SK-N-SH (cell line): Measurements from ENCODE around the gene CASKIN1. TPM values are rescaled to one million over a fixed set of nuclear protein-coding genes. Genes with fewer than 3 reads are reported as not detected.

Source experiments
- CTCF ChIA-PET: fragments of 300-600, 350-600 bp; formaldehyde crosslinking; extraction: SDS; loops from one replicate; lab custom pipeline; 2021; lab: Yijun Ruan, JAX
- POLR2A ChIA-PET: fragments of 350-600 bp; sonication (Branson Sonifier 250); formaldehyde crosslinking; extraction: SDS; loops from one replicate; lab custom pipeline; 2020; ENCODE audit warnings: antibody characterized with exemption, inconsistent platforms; lab: Yijun Ruan, JAX
- DNase-seq: peaks from one replicate; pipeline ENCODE4 v3.0.0; 2012
- H2AFZ ChIP-seq: fragments of 200-600 bp; sonication (generic); 2 replicates; pipeline ENCODE4 v1.8.1; 2016; ENCODE audit warnings: antibody characterized with exemption, mild to moderate bottlenecking, low read depth
- H3F3A ChIP-seq: fragments of 200-600 bp; sonication (generic); replicated peaks from 2 replicates; pipeline ENCODE3; 2016; ENCODE audit warnings: antibody characterized with exemption, mild to moderate bottlenecking; ENCODE audit not compliant: insufficient read depth
- H3K27ac ChIP-seq, 2 experiments: fragments of 200-500 bp in 1 of 2; fragments of 200-600 bp in 1 of 2; sonication (Bioruptor generic) in 1 of 2; sonication (generic), shearing (Covaris generic) in 1 of 2; 2 replicates each; pipeline versions ENCODE4 v1.5.1 to v1.6.1; 2014 to 2016; ENCODE audit warnings: low read depth in 2 of 2, inconsistent platforms in 1 of 2, low read length in 1 of 2, mild to moderate bottlenecking in 1 of 2, mixed read lengths in 1 of 2
- H3K27me3 ChIP-seq: fragments of 200-600 bp; sonication (generic), shearing (Covaris generic); 2 replicates; pipeline ENCODE4 v1.6.1; 2016; ENCODE audit warnings: mixed run types; ENCODE audit not compliant: insufficient read depth
- H3K36me3 ChIP-seq, 2 experiments: fragments of 200-500 bp in 1 of 2; fragments of 200-600 bp in 1 of 2; sonication (Bioruptor generic) in 1 of 2; sonication (generic) in 1 of 2; replicated peaks in 1 of 2; 2 replicates each; pipeline versions ENCODE3 to v1.5.1; 2014 to 2016; ENCODE audit warnings: low read length in 1 of 2, mild to moderate bottlenecking in 1 of 2; ENCODE audit not compliant: insufficient read depth in 2 of 2, control insufficient read depth in 1 of 2
- H3K4me1 ChIP-seq, 2 experiments: fragments of 200-500 bp in 1 of 2; fragments of 200-600 bp in 1 of 2; sonication (Bioruptor generic) in 1 of 2; sonication (generic), shearing (Covaris generic) in 1 of 2; 2 replicates each; pipeline versions ENCODE4 v1.5.1 to v1.6.1; 2014 to 2016; ENCODE audit warnings: low read depth in 1 of 2, low read length in 1 of 2, mixed run types in 1 of 2; ENCODE audit not compliant: insufficient read depth in 2 of 2, control insufficient read depth in 1 of 2
- H3K4me2 ChIP-seq: fragments of 200-600 bp; sonication (generic), shearing (Covaris generic); 2 replicates; pipeline ENCODE4 v1.6.1; 2017; ENCODE audit warnings: mixed run types
- H3K4me3 ChIP-seq, 2 experiments: fragments of 200-500 bp in 1 of 2; fragments of 200-600 bp in 1 of 2; sonication (Bioruptor generic) in 1 of 2; sonication (generic), shearing (Covaris generic) in 1 of 2; 2 replicates each; pipeline versions ENCODE4 v1.5.1 to v1.8.1; 2014 to 2016; ENCODE audit warnings: low read depth in 2 of 2, inconsistent platforms in 1 of 2, low read length in 1 of 2, mild to moderate bottlenecking in 1 of 2, mixed read lengths in 1 of 2, moderate library complexity in 1 of 2
- H3K79me2 ChIP-seq: fragments of 200-600 bp; sonication (generic); 2 replicates; pipeline ENCODE4 v1.8.1; 2017; ENCODE audit warnings: mild to moderate bottlenecking; ENCODE audit not compliant: insufficient read depth
- H3K9ac ChIP-seq: fragments of 200-600 bp; sonication (generic); 2 replicates; pipeline ENCODE4 v1.6.1; 2017; ENCODE audit warnings: mixed run types
- H3K9me2 ChIP-seq: fragments of 200-600 bp; sonication (generic); 2 replicates; pipeline ENCODE4 v1.6.1; 2017; ENCODE audit warnings: mixed run types
- H3K9me3 ChIP-seq: fragments of 200-600 bp; sonication (generic); 2 replicates; pipeline ENCODE4 v1.6.1; 2017; ENCODE audit warnings: mixed run types, mild to moderate bottlenecking, moderate library complexity
- H4K20me1 ChIP-seq: fragments of 200-600 bp; sonication (generic); 2 replicates; pipeline ENCODE4 v1.6.1; 2017; ENCODE audit warnings: mild to moderate bottlenecking, mixed run types; ENCODE audit not compliant: insufficient read depth
- EZH2phosphoT487 ChIP-seq: fragments of 200-600 bp; sonication (generic); IDR thresholded peaks from 2 replicates; pipeline ENCODE4 v1.6.1; 2017; ENCODE audit warnings: low read depth, mixed run types, mild to moderate bottlenecking, antibody characterized with exemption, moderate library complexity, borderline replicate concordance
- JUND ChIP-seq: IDR thresholded peaks from 2 replicates; pipeline ENCODE4 v1.4.0; 2012
- MEF2A ChIP-seq: IDR thresholded peaks from 2 replicates; pipeline ENCODE4 v1.4.0; 2012; ENCODE audit warnings: low read depth, borderline replicate concordance
- NRF1 ChIP-seq: IDR thresholded peaks from 2 replicates; pipeline ENCODE4 v1.6.1; 2012; ENCODE audit warnings: low read depth, mild to moderate bottlenecking, low read length
- SMC3 ChIP-seq: IDR thresholded peaks from 2 replicates; pipeline ENCODE4 v1.6.1; 2012; ENCODE audit warnings: low read depth, low read length, improper control_type of control experiment
- WGBS: methylation state at CpG from one replicate; pipeline ENCODE4 v1.1.6; 2017; ENCODE audit warnings: low lambda C conversion rate; 5-methylcytosine and 5-hydroxymethylcytosine counted together
- polyA plus RNA-seq, 3 experiments: library from polyadenylated mRNA; depleted of rRNA; stranded (reverse); fragments of >200 nt; gene quantifications; 2 replicates each; pipeline ENCODE4 v1.2.3, GENCODE V29; 2012
- TF ChIP-seq, protein P1 (sequence below): fragments of 150-350 bp; IDR thresholded peaks from 2 replicates; pipeline ENCODE4 v1.6.1; 2016; ENCODE audit warnings: mild to moderate bottlenecking, low read depth, low read length
- TF ChIP-seq, protein P2 (sequence below): IDR thresholded peaks from 2 replicates; pipeline ENCODE4 v1.4.0; 2012; ENCODE audit warnings: low read depth, borderline replicate concordance
- TF ChIP-seq, protein P3 (sequence below): fragments of 200-600 bp; sonication (generic); IDR thresholded peaks from 2 replicates; pipeline ENCODE4 v1.6.1; 2017; ENCODE audit warnings: antibody characterized with exemption, mild to moderate bottlenecking, moderate library complexity

The CASKIN1 gene
- polyA plus RNA-seq, 1 of the 3 experiments (the other 2 are of a cell fraction): 1.7 TPM

DNA sequence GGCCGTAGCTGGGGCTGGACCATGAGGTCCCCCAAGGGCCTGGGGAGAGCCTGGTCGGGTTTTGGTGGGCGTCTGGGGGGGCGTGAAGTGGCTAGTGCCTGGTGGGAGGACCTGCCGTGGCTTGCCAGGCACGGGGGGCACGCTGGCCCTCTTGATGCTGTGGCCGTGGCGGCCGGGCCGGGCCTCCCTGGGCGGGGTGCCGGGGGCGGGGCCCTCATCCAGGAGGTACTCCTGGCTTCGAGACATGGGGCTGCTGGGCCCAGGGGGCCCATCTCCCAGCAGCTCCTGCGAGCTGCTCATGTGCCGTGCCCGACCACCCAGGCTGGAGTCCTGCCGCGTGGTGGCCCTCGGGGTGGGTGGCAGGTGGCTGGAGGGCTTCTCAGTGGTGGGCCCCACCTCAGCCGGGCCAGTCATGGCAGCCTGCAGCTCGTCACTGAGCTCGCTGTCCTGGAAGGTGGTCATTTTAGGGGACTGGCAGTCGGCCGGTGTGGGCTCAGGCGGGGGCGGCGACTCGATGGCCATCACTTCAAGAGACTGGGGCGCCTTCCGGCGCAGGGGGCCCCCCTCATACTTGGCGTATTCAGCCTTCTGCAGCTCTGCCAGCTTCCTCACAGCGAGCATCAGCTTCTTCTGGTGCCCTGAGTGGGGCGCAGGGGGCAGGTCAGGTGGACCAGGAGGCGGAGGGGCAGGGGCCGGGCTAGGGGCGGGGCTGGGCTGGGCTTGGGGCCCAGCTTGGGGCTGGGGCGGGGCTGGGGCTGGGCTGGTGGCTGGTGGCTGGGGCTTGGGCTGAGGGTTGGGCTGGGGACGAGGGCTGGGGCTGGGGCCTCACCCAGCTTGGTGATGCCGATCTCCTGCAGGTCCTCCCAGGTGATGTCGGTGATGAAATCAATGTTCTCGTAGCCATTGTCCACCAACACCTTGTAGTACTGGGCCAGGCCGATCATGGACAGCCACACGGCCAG, 15.2 kb downstream of the CASKIN1 start:
- 89% methylated on average over 14 of the region's 46 CpGs for WGBS
- Histone ChIP-seq H3K27me3 (no peaks in the 10 kb centered on the region), H3K9me3 (no peaks in the 10 kb centered on the region), H3K79me2 (no peaks in the 10 kb centered on the region)
- POLR2A ChIA-PET: no interaction called here
- TF ChIP-seq NRF1 (no peak), JUND (no peak), EZH2phosphoT487 (no peak), SMC3 (no peak)
- TF ChIP-seq, all 33 proteins: peak for 0
- CTCF ChIA-PET: interaction anchor here (1.1 to 2.1 kb wide), 3 partner anchors 13 to 41 kb away, joined by 3 to 5 read pairs (median 4); no protein-coding TSS in a partner anchor
- no peaks in the 10 kb centered on the region for H3F3A ChIP-seq
- DNase-seq: no peak
- H4K20me1 ChIP-seq: no peaks in the 10 kb centered on the region
- no peak overlapping the region for H3K4me3 ChIP-seq
- no peaks in the 10 kb centered on the region for H3K9me2 ChIP-seq
- H3K27ac ChIP-seq: no peak overlapping the region
- peaks cover 0 to 18% of the 10 kb centered on the region in 2 experiments for H3K36me3 ChIP-seq
- no peaks in the 10 kb centered on the region for H3K4me1 ChIP-seq
- no peak overlapping the region for H2AFZ ChIP-seq
- H3K9ac ChIP-seq: no peak overlapping the region
- H3K4me2 ChIP-seq: no peak overlapping the region

DNA sequence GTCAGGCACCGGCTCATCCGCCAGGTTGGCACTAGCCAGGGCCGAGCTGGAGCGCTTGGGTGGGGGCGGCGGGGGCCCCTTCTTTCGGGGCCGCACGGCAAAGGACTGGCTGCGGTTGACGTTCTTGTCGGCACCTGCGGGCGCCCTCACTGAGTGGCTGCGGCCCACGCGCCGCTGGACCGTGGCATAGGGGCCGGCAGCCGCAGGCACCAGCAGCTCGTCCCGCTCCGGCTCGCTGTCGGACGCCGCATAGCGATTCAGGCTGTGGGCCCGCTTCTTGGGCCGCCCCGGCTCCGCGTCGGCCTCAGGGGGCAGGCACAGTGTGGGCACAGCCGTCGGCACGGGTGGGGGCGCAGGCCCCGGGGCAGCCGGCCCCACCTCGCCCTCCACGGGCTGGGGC, 15.9 kb downstream of the CASKIN1 start:
- Histone ChIP-seq H3K9ac (no peak overlapping the region), H4K20me1 (no peaks in the 10 kb centered on the region), H3K9me2 (no peaks in the 10 kb centered on the region), H3K4me2 (no peak overlapping the region), H2AFZ (no peak overlapping the region), H3K4me3 (no peak overlapping the region), H3K4me1 (no peaks in the 10 kb centered on the region), H3K27ac (no peak overlapping the region), H3F3A (no peaks in the 10 kb centered on the region), H3K9me3 (no peaks in the 10 kb centered on the region), H3K27me3 (no peaks in the 10 kb centered on the region), H3K36me3 (peaks cover 0 to 26% of the 10 kb centered on the region in 2 experiments), H3K79me2 (no peaks in the 10 kb centered on the region)
- TF ChIP-seq, protein P1, sequence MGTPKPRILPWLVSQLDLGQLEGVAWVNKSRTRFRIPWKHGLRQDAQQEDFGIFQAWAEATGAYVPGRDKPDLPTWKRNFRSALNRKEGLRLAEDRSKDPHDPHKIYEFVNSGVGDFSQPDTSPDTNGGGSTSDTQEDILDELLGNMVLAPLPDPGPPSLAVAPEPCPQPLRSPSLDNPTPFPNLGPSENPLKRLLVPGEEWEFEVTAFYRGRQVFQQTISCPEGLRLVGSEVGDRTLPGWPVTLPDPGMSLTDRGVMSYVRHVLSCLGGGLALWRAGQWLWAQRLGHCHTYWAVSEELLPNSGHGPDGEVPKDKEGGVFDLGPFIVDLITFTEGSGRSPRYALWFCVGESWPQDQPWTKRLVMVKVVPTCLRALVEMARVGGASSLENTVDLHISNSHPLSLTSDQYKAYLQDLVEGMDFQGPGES: no peak
- no peak for TF ChIP-seq MEF2A
- TF ChIP-seq, protein P2, sequence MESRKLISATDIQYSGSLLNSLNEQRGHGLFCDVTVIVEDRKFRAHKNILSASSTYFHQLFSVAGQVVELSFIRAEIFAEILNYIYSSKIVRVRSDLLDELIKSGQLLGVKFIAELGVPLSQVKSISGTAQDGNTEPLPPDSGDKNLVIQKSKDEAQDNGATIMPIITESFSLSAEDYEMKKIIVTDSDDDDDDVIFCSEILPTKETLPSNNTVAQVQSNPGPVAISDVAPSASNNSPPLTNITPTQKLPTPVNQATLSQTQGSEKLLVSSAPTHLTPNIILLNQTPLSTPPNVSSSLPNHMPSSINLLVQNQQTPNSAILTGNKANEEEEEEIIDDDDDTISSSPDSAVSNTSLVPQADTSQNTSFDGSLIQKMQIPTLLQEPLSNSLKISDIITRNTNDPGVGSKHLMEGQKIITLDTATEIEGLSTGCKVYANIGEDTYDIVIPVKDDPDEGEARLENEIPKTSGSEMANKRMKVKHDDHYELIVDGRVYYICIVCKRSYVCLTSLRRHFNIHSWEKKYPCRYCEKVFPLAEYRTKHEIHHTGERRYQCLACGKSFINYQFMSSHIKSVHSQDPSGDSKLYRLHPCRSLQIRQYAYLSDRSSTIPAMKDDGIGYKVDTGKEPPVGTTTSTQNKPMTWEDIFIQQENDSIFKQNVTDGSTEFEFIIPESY: no peak
- TF ChIP-seq, protein P3, sequence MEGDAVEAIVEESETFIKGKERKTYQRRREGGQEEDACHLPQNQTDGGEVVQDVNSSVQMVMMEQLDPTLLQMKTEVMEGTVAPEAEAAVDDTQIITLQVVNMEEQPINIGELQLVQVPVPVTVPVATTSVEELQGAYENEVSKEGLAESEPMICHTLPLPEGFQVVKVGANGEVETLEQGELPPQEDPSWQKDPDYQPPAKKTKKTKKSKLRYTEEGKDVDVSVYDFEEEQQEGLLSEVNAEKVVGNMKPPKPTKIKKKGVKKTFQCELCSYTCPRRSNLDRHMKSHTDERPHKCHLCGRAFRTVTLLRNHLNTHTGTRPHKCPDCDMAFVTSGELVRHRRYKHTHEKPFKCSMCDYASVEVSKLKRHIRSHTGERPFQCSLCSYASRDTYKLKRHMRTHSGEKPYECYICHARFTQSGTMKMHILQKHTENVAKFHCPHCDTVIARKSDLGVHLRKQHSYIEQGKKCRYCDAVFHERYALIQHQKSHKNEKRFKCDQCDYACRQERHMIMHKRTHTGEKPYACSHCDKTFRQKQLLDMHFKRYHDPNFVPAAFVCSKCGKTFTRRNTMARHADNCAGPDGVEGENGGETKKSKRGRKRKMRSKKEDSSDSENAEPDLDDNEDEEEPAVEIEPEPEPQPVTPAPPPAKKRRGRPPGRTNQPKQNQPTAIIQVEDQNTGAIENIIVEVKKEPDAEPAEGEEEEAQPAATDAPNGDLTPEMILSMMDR: no peak
- WGBS: 97% methylated on average over 16 of the region's 43 CpGs
- DNase-seq: no peak
- CTCF ChIA-PET: interaction anchor here (1.1 to 2.1 kb wide), 3 partner anchors 14 to 40 kb away, joined by 3 to 5 read pairs (median 4); no protein-coding TSS in a partner anchor
- POLR2A ChIA-PET: no interaction called here
